HCT116 (cell line): ENCODE results near the gene RUNX2. TPM values are rescaled to one million over a fixed set of nuclear protein-coding genes. Genes with fewer than 3 reads are reported as not detected.

Experiments
- ATAC-seq: fragments of 200-7000 bp; cut with Tn5 transposase; 2 replicates; pipeline ENCODE4 v1.9.1; 2020; ENCODE audit warnings: mild to moderate bottlenecking, moderate library complexity
- BruUV-seq: library from RNA; stranded (reverse); fragments of 400-500 nt; replicated peaks from 2 replicates; lab custom pipeline; 2021; lab: Mats Ljungman, UMichigan
- CTCF ChIA-PET: fragments of 300-600 bp; sonication (Branson Sonifier 250); formaldehyde crosslinking; loops from one replicate; lab custom pipeline; 2021; ENCODE audit warnings: antibody characterized with exemption; lab: Charles Lee
- POLR2A ChIA-PET: fragments of 300-600, 350-600 bp; sonication (Branson Sonifier 250); formaldehyde crosslinking; loops from one replicate; lab custom pipeline; 2021; ENCODE audit warnings: antibody characterized with exemption; lab: Charles Lee
- RAD21 ChIA-PET, 2 experiments: fragments of 300-600 bp; sonication (Branson Sonifier 250); formaldehyde crosslinking; loops; one replicate each; lab custom pipeline; 2023; ENCODE audit warnings: low total read pairs in 2 of 2; ENCODE audit not compliant: uncharacterized antibody in 2 of 2, unreplicated experiment in 2 of 2, low non-redundant PET in 1 of 2; lab: Charles Lee
- DNase-seq: peaks from one replicate; pipeline ENCODE4 v3.0.0-alpha.2; 2010; ENCODE audit warnings: low read depth, low spot score
- H2AFZ ChIP-seq: fragments of 200-600 bp; shearing (Covaris generic), sonication (generic); 2 replicates; pipeline ENCODE4 v1.6.1; 2017; ENCODE audit warnings: low read depth, mixed run types, mixed read lengths, antibody characterized with exemption, low read length; ENCODE audit not compliant: poor library complexity, severe bottlenecking
- H3K27ac ChIP-seq: 2 replicates; pipeline ENCODE4 v1.5.1; 2012; ENCODE audit warnings: low read depth, low read length
- H3K27me3 ChIP-seq: fragments of 200-600 bp; sonication (generic); 2 replicates; pipeline ENCODE4 v1.6.1; 2016; ENCODE audit warnings: mixed run types, low read length, mixed read lengths; ENCODE audit not compliant: insufficient read depth
- H3K36me3 ChIP-seq, 2 experiments: fragments of 200-500 bp in 1 of 2; fragments of 200-600 bp in 1 of 2; sonication (Bioruptor generic) in 1 of 2; sonication (generic) in 1 of 2; 2 replicates each; pipeline versions ENCODE4 v1.5.1 to v1.6.1; 2014 to 2016; ENCODE audit warnings: low read length in 2 of 2, inconsistent platforms in 1 of 2, mixed read lengths in 1 of 2, mixed run types in 1 of 2; ENCODE audit not compliant: insufficient read depth in 2 of 2, control insufficient read depth in 1 of 2
- H3K4me1 ChIP-seq, 2 experiments: fragments of 200-600 bp in 1 of 2; sonication (generic) in 1 of 2; 2 replicates each; pipeline versions ENCODE4 v1.5.1 to v1.6.1; 2012 to 2017; ENCODE audit warnings: low read length in 2 of 2, inconsistent platforms in 1 of 2, mild to moderate bottlenecking in 1 of 2, mixed read lengths in 1 of 2, mixed run types in 1 of 2, moderate library complexity in 1 of 2; ENCODE audit not compliant: insufficient read depth in 2 of 2, control insufficient read depth in 1 of 2
- H3K4me2 ChIP-seq: fragments of 200-600 bp; sonication (generic); 2 replicates; pipeline ENCODE4 v1.6.1; 2017; ENCODE audit warnings: mixed run types, low read length, mixed read lengths
- H3K4me3 ChIP-seq, 2 experiments: fragments of 200-600 bp in 1 of 2; sonication (generic) in 1 of 2; replicated peaks in 1 of 2; 2 replicates each; pipeline ENCODE4 v1.5.1; 2011 to 2016; ENCODE audit warnings: low read length in 2 of 2, control low read depth in 1 of 2, low read depth in 1 of 2, mild to moderate bottlenecking in 1 of 2, mixed read lengths in 1 of 2, mixed run types in 1 of 2
- H3K79me2 ChIP-seq: fragments of 200-600 bp; sonication (generic); 2 replicates; pipeline ENCODE4 v1.6.1; 2017; ENCODE audit warnings: mild to moderate bottlenecking, mixed run types, low read length, moderate library complexity, mixed read lengths; ENCODE audit not compliant: insufficient read depth
- H3K9ac ChIP-seq: fragments of 200-600 bp; sonication (generic); 2 replicates; pipeline ENCODE4 v1.6.1; 2016; ENCODE audit warnings: low read length, mixed read lengths
- H3K9me2 ChIP-seq: fragments of 200-600 bp; sonication (generic), shearing (Covaris generic); 2 replicates; pipeline ENCODE4 v1.6.1; 2017; ENCODE audit warnings: mixed run types, mild to moderate bottlenecking, moderate library complexity; ENCODE audit not compliant: insufficient read depth
- H3K9me3 ChIP-seq, 2 experiments: fragments of 200-500 bp in 1 of 2; fragments of 200-600 bp in 1 of 2; sonication (Bioruptor generic) in 1 of 2; sonication (generic) in 1 of 2; 2 replicates each; pipeline ENCODE4 v1.6.1; 2014 to 2017; ENCODE audit warnings: low read length in 2 of 2, mixed read lengths in 2 of 2, inconsistent platforms in 1 of 2, low read depth in 1 of 2, mild to moderate bottlenecking in 1 of 2, mixed run types in 1 of 2, moderate library complexity in 1 of 2; ENCODE audit not compliant: control insufficient read depth in 1 of 2, insufficient read depth in 1 of 2
- H4K20me1 ChIP-seq: fragments of 200-600 bp; sonication (generic), shearing (Covaris generic); 2 replicates; pipeline ENCODE4 v1.6.1; 2017; ENCODE audit warnings: mixed run types, mild to moderate bottlenecking, moderate library complexity; ENCODE audit not compliant: insufficient read depth
- ATF3 ChIP-seq: IDR thresholded peaks from 2 replicates; pipeline ENCODE4 v1.6.1; 2012
- CEBPB ChIP-seq: IDR thresholded peaks from 2 replicates; pipeline ENCODE4 v1.6.1; 2012; ENCODE audit warnings: low read depth
- FOSL1 ChIP-seq: IDR thresholded peaks from 2 replicates; pipeline ENCODE4 v1.6.1; 2012; ENCODE audit warnings: low read depth
- MAX ChIP-seq: IDR thresholded peaks from 2 replicates; pipeline ENCODE4 v1.6.1; 2012
- POLR2A ChIP-seq: IDR thresholded peaks from 2 replicates; pipeline ENCODE4 v1.7.0; 2011; ENCODE audit warnings: borderline replicate concordance; ENCODE audit not compliant: insufficient read depth, insufficient read length; ENCODE audit errors: extremely low read depth
- POLR2AphosphoS5 ChIP-seq: IDR thresholded peaks from 2 replicates; pipeline ENCODE4 v1.6.1; 2011; ENCODE audit warnings: mild to moderate bottlenecking, low read depth, low read length, moderate library complexity
- SP1 ChIP-seq: IDR thresholded peaks from 2 replicates; pipeline ENCODE4 v1.6.1; 2012; ENCODE audit warnings: low read depth
- SRF ChIP-seq: IDR thresholded peaks from 2 replicates; pipeline ENCODE4 v1.6.1; 2012; ENCODE audit warnings: low read depth
- TCF7L2 ChIP-seq: IDR thresholded peaks from 2 replicates; pipeline ENCODE4 v1.7.0; 2011; ENCODE audit warnings: borderline replicate concordance, inconsistent platforms; ENCODE audit not compliant: insufficient read depth, insufficient read length; ENCODE audit errors: extremely low read depth
- YY1 ChIP-seq: IDR thresholded peaks from 2 replicates; pipeline ENCODE4 v1.6.1; 2011; ENCODE audit warnings: low read length, low read depth, moderate library complexity, mild to moderate bottlenecking; ENCODE audit not compliant: insufficient replicate concordance; ENCODE audit errors: extremely low read depth
- ZFX ChIP-seq: fragments of 450-650 bp; IDR thresholded peaks from 2 replicates; pipeline ENCODE4 v1.6.1; 2017
- ZNF274 ChIP-seq: fragments of 200-500 bp; sonication (Bioruptor generic); IDR thresholded peaks from 2 replicates; pipeline ENCODE4 v1.6.1; 2014; ENCODE audit warnings: mild to moderate bottlenecking, low read depth, low read length, inconsistent platforms
- intact Hi-C: fragments of 100-400 bp; cut with micrococcal nuclease; formaldehyde crosslinking; loops from 2 replicates; pipeline ENCODE4 v1.10.0; 2022
- total RNA-seq: library from RNA; stranded (reverse); gene quantifications from one replicate; pipeline ENCODE4 v1.2.1, GENCODE V29; 2021; ENCODE audit not compliant: unreplicated experiment
- TF ChIP-seq, protein P1 (sequence below): IDR thresholded peaks from 2 replicates; pipeline ENCODE4 v1.6.1; 2012; ENCODE audit warnings: low read depth
- TF ChIP-seq, protein P2 (sequence below), 3 experiments: fragments of 200-600 bp in 1 of 3; sonication (generic) in 1 of 3; IDR thresholded peaks in 2 of 3; conservative IDR thresholded peaks in 1 of 3; 2 replicates each; pipeline ENCODE4 v1.5.1; 2012 to 2017; ENCODE audit warnings: low read depth in 2 of 3, low read length in 2 of 3, antibody characterized with exemption in 1 of 3, borderline replicate concordance in 1 of 3, control low read depth in 1 of 3, mild to moderate bottlenecking in 1 of 3, mixed read lengths in 1 of 3, mixed run types in 1 of 3, moderate library complexity in 1 of 3; ENCODE audit not compliant: insufficient read depth in 1 of 3

RUNX2 gene
- total RNA-seq, 1 experiment from 2014 or later, result 1.1 TPM

DNA sequence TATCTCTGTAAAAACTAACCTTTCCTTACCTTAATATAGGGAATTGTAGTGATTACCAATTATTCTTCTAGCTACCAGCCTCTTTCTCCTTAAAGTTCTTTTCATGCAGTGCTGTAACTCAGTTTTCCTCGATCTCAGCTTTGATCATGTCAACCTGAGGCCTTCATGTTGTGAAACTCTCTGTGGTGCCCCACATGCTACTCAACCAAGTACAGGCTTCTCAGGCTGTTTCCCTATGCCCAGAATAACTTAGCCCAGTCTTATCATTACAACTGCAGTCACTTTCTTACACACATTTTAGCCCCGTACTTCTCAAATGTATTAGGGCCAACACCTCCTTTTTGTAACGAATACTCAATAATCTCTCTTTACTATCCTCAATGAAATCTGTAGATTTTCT, 139.7 kb downstream of the RUNX2 start:
- no peaks in the 10 kb centered on the region for H3K4me1 ChIP-seq
- no peaks in the 10 kb centered on the region for H3K36me3 ChIP-seq
- no peak overlapping the region for H3K4me2 ChIP-seq
- ATAC-seq (no peak), DNase-seq (no peak)
- intact Hi-C loops, result no loop called here
- H3K9me2 ChIP-seq, result no peaks in the 10 kb centered on the region
- BruUV-seq, result no TSS peak
- H3K27me3 ChIP-seq, result no peaks in the 10 kb centered on the region
- RAD21 ChIA-PET, result no interaction called here
- no peaks in the 10 kb centered on the region for H3K79me2 ChIP-seq
- H2AFZ ChIP-seq, result no peak overlapping the region
- no peaks in the 10 kb centered on the region for H4K20me1 ChIP-seq
- TF ChIP-seq ZFX (no peak), FOSL1 (no peak), YY1 (no peak), MAX (no peak), ZNF274 (no peak), POLR2AphosphoS5 (no peak), ATF3 (no peak), SP1 (no peak), CEBPB (no peak), POLR2A (no peak), TCF7L2 (no peak), SRF (no peak)
- TF ChIP-seq, protein P1, sequence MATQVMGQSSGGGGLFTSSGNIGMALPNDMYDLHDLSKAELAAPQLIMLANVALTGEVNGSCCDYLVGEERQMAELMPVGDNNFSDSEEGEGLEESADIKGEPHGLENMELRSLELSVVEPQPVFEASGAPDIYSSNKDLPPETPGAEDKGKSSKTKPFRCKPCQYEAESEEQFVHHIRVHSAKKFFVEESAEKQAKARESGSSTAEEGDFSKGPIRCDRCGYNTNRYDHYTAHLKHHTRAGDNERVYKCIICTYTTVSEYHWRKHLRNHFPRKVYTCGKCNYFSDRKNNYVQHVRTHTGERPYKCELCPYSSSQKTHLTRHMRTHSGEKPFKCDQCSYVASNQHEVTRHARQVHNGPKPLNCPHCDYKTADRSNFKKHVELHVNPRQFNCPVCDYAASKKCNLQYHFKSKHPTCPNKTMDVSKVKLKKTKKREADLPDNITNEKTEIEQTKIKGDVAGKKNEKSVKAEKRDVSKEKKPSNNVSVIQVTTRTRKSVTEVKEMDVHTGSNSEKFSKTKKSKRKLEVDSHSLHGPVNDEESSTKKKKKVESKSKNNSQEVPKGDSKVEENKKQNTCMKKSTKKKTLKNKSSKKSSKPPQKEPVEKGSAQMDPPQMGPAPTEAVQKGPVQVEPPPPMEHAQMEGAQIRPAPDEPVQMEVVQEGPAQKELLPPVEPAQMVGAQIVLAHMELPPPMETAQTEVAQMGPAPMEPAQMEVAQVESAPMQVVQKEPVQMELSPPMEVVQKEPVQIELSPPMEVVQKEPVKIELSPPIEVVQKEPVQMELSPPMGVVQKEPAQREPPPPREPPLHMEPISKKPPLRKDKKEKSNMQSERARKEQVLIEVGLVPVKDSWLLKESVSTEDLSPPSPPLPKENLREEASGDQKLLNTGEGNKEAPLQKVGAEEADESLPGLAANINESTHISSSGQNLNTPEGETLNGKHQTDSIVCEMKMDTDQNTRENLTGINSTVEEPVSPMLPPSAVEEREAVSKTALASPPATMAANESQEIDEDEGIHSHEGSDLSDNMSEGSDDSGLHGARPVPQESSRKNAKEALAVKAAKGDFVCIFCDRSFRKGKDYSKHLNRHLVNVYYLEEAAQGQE, result no peak
- TF ChIP-seq, protein P2, sequence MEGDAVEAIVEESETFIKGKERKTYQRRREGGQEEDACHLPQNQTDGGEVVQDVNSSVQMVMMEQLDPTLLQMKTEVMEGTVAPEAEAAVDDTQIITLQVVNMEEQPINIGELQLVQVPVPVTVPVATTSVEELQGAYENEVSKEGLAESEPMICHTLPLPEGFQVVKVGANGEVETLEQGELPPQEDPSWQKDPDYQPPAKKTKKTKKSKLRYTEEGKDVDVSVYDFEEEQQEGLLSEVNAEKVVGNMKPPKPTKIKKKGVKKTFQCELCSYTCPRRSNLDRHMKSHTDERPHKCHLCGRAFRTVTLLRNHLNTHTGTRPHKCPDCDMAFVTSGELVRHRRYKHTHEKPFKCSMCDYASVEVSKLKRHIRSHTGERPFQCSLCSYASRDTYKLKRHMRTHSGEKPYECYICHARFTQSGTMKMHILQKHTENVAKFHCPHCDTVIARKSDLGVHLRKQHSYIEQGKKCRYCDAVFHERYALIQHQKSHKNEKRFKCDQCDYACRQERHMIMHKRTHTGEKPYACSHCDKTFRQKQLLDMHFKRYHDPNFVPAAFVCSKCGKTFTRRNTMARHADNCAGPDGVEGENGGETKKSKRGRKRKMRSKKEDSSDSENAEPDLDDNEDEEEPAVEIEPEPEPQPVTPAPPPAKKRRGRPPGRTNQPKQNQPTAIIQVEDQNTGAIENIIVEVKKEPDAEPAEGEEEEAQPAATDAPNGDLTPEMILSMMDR (IDR thresholded peaks at IDR 0.05 in 2 of 3, conservative IDR thresholded peaks at IDR 0.05 in 1 of 3; ENCODE audit: borderline replicate concordance in 1 of 3, insufficient read depth in 1 of 3, low read depth in 2 of 3, low read length in 2 of 3), result no peak
- TF ChIP-seq, all 23 proteins: peak for 0
- H3K9me3 ChIP-seq, result no peaks in the 10 kb centered on the region
- H3K4me3 ChIP-seq, result no peak overlapping the region
- ChIA-PET CTCF (no interaction called here), POLR2A (no interaction called here)
- H3K27ac ChIP-seq, result no peak overlapping the region
- H3K9ac ChIP-seq, result no peak overlapping the region
